Measurements from ENCODE around the gene CCDC122.

Gene CCDC122

GRCh38 chr13:43799191-43799590 is 80.3 kb downstream of the CCDC122 start:
- no peak for DNase-seq

- DNase-seq = no peak
Observed at GRCh38 chr13:43797869-43798268, 81.7 kb downstream of the CCDC122 start.

- no peak for DNase-seq
Observed at GRCh38 chr13:43797159-43797558, 82.4 kb downstream of the CCDC122 start.

GRCh38 chr13:43794416-43794815 is 85.1 kb downstream of the CCDC122 start:
- DNase-seq = no peak

- DNase-seq = no peak
Observed at GRCh38 chr13:43792076-43792881, 87.3 kb downstream of the CCDC122 start.

- DNase-seq = no peak
Observed at GRCh38 chr13:43787997-43788396, 91.5 kb downstream of the CCDC122 start.

GRCh38 chr13:43787518-43787891 is 92.0 kb downstream of the CCDC122 start:
- DNase-seq = no peak

- DNase-seq = no peak
Observed at GRCh38 chr13:43786766-43787517, 92.6 kb downstream of the CCDC122 start, which contains the start of gene ENOX1. Gene ENOX1, minus strand, starts transcription at chr13:43786972.

GRCh38 chr13:43786472-43786765 is 93.1 kb downstream of the CCDC122 start:
- DNase-seq = no peak

Measured in CD4-positive, alpha-beta T cell treated with Interleukin-17A for 1 hour (primary cell).